HepG2 (cell line): ENCODE data around the gene STK17A. TPM values are rescaled to one million over a fixed set of nuclear protein-coding genes. Genes with fewer than 3 reads are reported as not detected.
A peak's percentile ranks its signal among the peaks of the same experiment; 100 is the strongest.

Source experiments
- ATAC-seq: fragments of 200-7000 bp; cut with Tn5 transposase; 3 replicates; pipeline ENCODE4 v1.9.1; 2020; ENCODE audit warnings: mild to moderate bottlenecking, moderate library complexity
- BruUV-seq: library from RNA; stranded (reverse); fragments of 400-500 nt; replicated peaks from 2 replicates; lab custom pipeline; 2021; lab: Mats Ljungman, UMichigan
- CTCF ChIA-PET: fragments of 300-600 bp; formaldehyde crosslinking; extraction: SDS; loops from one replicate; lab custom pipeline; 2021; ENCODE audit warnings: low total read pairs, inconsistent platforms, low intra/inter-chr PET ratio; lab: Yijun Ruan, JAX
- POLR2A ChIA-PET: fragments of 350-600 bp; sonication (Branson Sonifier 250); formaldehyde crosslinking; loops from one replicate; lab custom pipeline; 2020; ENCODE audit warnings: antibody characterized with exemption, inconsistent platforms; lab: Yijun Ruan, JAX
- DNase-seq: peaks from one replicate; pipeline ENCODE4 v3.0.0-alpha.2; 2015; ENCODE audit warnings: low spot score
- FAIRE-seq: peaks from 3 replicates; lab custom pipeline; 2011; peaks lifted over from hg19 to GRCh38; lab: Jason Lieb, UNC
- H2AFZ ChIP-seq: one replicate; pipeline ENCODE4 v1.6.1; 2011; ENCODE audit warnings: low read length, inconsistent platforms
- H3K27ac ChIP-seq: fragments of 300-600 bp; 3 replicates; pipeline ENCODE4 v1.8.0; 2011; ENCODE audit warnings: mixed run types, mild to moderate bottlenecking, mixed read lengths, low read length, inconsistent platforms; ENCODE audit not compliant: insufficient read depth; ENCODE audit errors: extremely low read length
- H3K27me3 ChIP-seq, 2 experiments: fragments of 200-600 bp in 1 of 2; 2 replicates in 1 of 2; 3 replicates in 1 of 2; pipeline versions ENCODE4 v1.6.0 to v1.8.0; 2011; ENCODE audit warnings: low read length in 2 of 2, mild to moderate bottlenecking in 2 of 2, moderate library complexity in 2 of 2, inconsistent platforms in 1 of 2; ENCODE audit not compliant: insufficient read depth in 2 of 2, control insufficient read depth in 1 of 2
- H3K36me3 ChIP-seq, 2 experiments: fragments of 200-600 bp in 1 of 2; replicated peaks in 1 of 2; 2 replicates in 1 of 2; 3 replicates in 1 of 2; pipeline versions ENCODE4 v1.5.1 to v1.8.0; 2011; ENCODE audit warnings: low read length in 2 of 2, inconsistent platforms in 1 of 2; ENCODE audit not compliant: insufficient read depth in 2 of 2, control insufficient read depth in 1 of 2
- H3K4me1 ChIP-seq: 2 replicates; pipeline ENCODE4 v1.5.1; 2012; ENCODE audit warnings: low read length, inconsistent platforms; ENCODE audit not compliant: insufficient read depth
- H3K4me2 ChIP-seq: 2 replicates; pipeline ENCODE4 v1.6.0; 2011; ENCODE audit warnings: low read depth, low read length, inconsistent platforms
- H3K4me3 ChIP-seq, 3 experiments: fragments of 200-600 bp in 1 of 3; sonication (generic), shearing (Covaris generic) in 1 of 3; replicated peaks in 1 of 3; 2 replicates each; pipeline ENCODE4 v1.5.1; 2011 to 2016; ENCODE audit warnings: low read length in 3 of 3, inconsistent platforms in 2 of 3, low read depth in 2 of 3, mild to moderate bottlenecking in 2 of 3, control low read depth in 1 of 3, mixed read lengths in 1 of 3; ENCODE audit not compliant: insufficient read depth in 1 of 3
- H3K79me2 ChIP-seq: one replicate; pipeline ENCODE4 v1.6.1; 2011; ENCODE audit warnings: low read length, inconsistent platforms; ENCODE audit not compliant: insufficient read depth
- H3K9ac ChIP-seq: 2 replicates; pipeline ENCODE4 v1.6.0; 2011; ENCODE audit warnings: mild to moderate bottlenecking, low read depth, low read length, inconsistent platforms; ENCODE audit not compliant: insufficient read depth
- H3K9me3 ChIP-seq: 2 replicates; pipeline ENCODE4 v1.5.1; 2012; ENCODE audit warnings: mild to moderate bottlenecking, low read length
- H4K20me1 ChIP-seq: 2 replicates; pipeline ENCODE4 v1.6.0; 2011; ENCODE audit warnings: inconsistent platforms, mild to moderate bottlenecking, low read length, moderate library complexity; ENCODE audit not compliant: insufficient read depth
- GATA4 ChIP-seq: sonication (generic); IDR thresholded peaks from 2 replicates; pipeline ENCODE4 v1.6.1; 2016; ENCODE audit warnings: antibody characterized with exemption, low read depth, borderline replicate concordance
- NFIB ChIP-seq: sonication (generic); formaldehyde crosslinking; IDR thresholded peaks from 2 replicates; pipeline ENCODE4 v1.9.0; 2021; ENCODE audit warnings: missing genetic modification reagents, mild to moderate bottlenecking, borderline replicate concordance
- PPARG ChIP-seq: conservative IDR thresholded peaks from 2 replicates; pipeline ENCODE4 v1.6.1; 2016; ENCODE audit warnings: missing biosample characterization, missing genetic modification reagents
- RARA ChIP-seq: IDR thresholded peaks from 2 replicates; pipeline ENCODE4 v1.6.1; 2016; ENCODE audit warnings: missing genetic modification reagents, missing compliant biosample characterization
- RBFOX2 ChIP-seq: fragments of 200-400 bp; formaldehyde crosslinking; IDR thresholded peaks from 2 replicates; pipeline ENCODE4 v1.6.1; 2017; ENCODE audit warnings: low read depth, mild to moderate bottlenecking, low read length
- SETDB1 ChIP-seq: sonication (generic); formaldehyde crosslinking; IDR thresholded peaks from 2 replicates; pipeline ENCODE4 v1.5.1; 2020; ENCODE audit warnings: missing genetic modification reagents, mild to moderate bottlenecking, borderline replicate concordance
- ZFP1 ChIP-seq: IDR thresholded peaks from 2 replicates; pipeline ENCODE4 v1.6.1; 2016
- ZMYM4 ChIP-seq: sonication (generic); formaldehyde crosslinking; IDR thresholded peaks from 2 replicates; pipeline ENCODE4 v1.8.1; 2023; ENCODE audit warnings: mild to moderate bottlenecking, missing genetic modification reagents
- ZNF136 ChIP-seq: sonication (generic); formaldehyde crosslinking; IDR thresholded peaks from 2 replicates; pipeline ENCODE4 v1.8.1; 2022; ENCODE audit warnings: low read depth, mild to moderate bottlenecking, moderate library complexity, missing genetic modification reagents
- WGBS: methylation state at CpG from one replicate; pipeline ENCODE4 v1.1.6; 2017; ENCODE audit warnings: low lambda C conversion rate; 5-methylcytosine and 5-hydroxymethylcytosine counted together
- in situ Hi-C: cut with HindIII; loops from 2 replicates; pipeline ENCODE4 v1.10.0; 2017; ENCODE audit warnings: low pct_unique_long_range_greater_than_20kb; ENCODE audit not compliant: extremely low pct_ligation_motif_present
- intact Hi-C: fragments of 100-400 bp; cut with micrococcal nuclease; formaldehyde crosslinking; loops from one replicate; pipeline ENCODE4 v1.10.0; 2022; ENCODE audit not compliant: unreplicated experiment
- polyA plus RNA-seq, 8 experiments: library from polyadenylated mRNA; depleted of rRNA in 3 of 8; stranded (reverse) in 7 of 8; unstranded in 1 of 8; fragments of >200 nt; fragmentation: Illumina TruSeq in 4 of 8; extraction: Trizol in 4 of 8; gene quantifications; 2 replicates each; pipeline versions ENCODE4 v1.2.1 to v1.2.3, GENCODE V29; 2011 to 2016; ENCODE audit warnings: low read depth in 4 of 8, missing spikeins in 1 of 8, mixed read lengths in 1 of 8; ENCODE audit not compliant: insufficient read depth in 1 of 8
- total RNA-seq, 5 experiments: library from RNA; depleted of rRNA; stranded (reverse); fragments of >200 nt; fragmentation: Illumina TruSeq; extraction: Trizol; gene quantifications; 2 replicates each; pipeline ENCODE4 v1.2.3, GENCODE V29; 2016; ENCODE audit warnings: low read depth in 1 of 5
- TF ChIP-seq, protein P1 (sequence below): sonication (generic); formaldehyde crosslinking; IDR thresholded peaks from 2 replicates; pipeline ENCODE4 v1.5.0; 2020; ENCODE audit warnings: missing genetic modification reagents, mild to moderate bottlenecking, borderline replicate concordance
- TF ChIP-seq, protein P2 (sequence below): sonication (generic); formaldehyde crosslinking; IDR thresholded peaks from 2 replicates; pipeline ENCODE4 v1.8.0; 2022; ENCODE audit warnings: mild to moderate bottlenecking, missing genetic modification reagents

STK17A gene
- total and polyA plus RNA-seq, 2 of the 13 experiments (the other 11 are each of a cell fraction or from before 2014, with no cell fraction given) = 18.6 to 24.3 TPM

DNA sequence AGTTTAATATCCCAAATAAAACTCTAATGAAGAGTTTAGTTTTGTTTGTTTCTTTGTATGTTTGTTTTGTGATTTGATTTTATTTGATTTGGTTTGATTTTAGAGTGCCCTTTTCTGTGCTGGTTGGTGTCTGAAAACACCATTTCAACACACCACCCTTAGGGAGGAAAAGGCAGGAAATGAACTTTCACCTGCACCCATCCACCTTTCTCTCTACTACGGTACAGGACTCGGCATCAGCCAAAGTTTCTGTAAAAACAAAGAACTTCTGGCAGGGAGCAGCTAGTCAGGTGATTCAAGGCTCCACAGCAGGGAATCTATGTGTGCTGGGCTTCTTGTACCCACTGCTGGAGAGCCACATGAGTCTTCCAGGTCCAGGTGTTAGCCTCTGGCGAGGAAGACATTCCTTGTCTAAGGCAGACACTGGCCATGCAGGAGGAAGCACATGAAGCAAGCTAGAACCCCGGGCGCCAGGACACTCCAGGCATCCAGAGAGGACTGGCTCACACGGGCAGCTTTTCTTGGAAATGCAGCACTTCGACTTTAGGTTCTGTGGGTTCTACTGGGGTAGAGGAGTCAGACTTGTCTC, 22.1 kb upstream of the STK17A start:
- H4K20me1 ChIP-seq = no peaks in the 10 kb centered on the region
- no peaks in the 10 kb centered on the region for H3K9me3 ChIP-seq
- FAIRE-seq = no peak
- CTCF ChIA-PET = no interaction called here
- DNase-seq = no peak
- intact Hi-C loops = no loop called here
- no TSS peak for BruUV-seq
- in situ Hi-C loops = no loop called here
- H3K79me2 ChIP-seq = no peaks in the 10 kb centered on the region
- H3K4me1 ChIP-seq = peaks cover 15% of the 10 kb centered on the region
- peak overlapping the region; percentile 32; the same call in 1 of the 2 replicates for H3K4me2 ChIP-seq
- H3K36me3 ChIP-seq = no peaks in the 10 kb centered on the region
- H3K27me3 ChIP-seq = peaks cover 0 to 14% of the 10 kb centered on the region in 2 experiments; a peak in 3 of 5 replicates
- H3K4me3 ChIP-seq = peak overlapping the region in 1 of 3 experiments; percentile 2; a peak in 1 of 6 replicates
- no peak overlapping the region for H3K9ac ChIP-seq
- POLR2A ChIA-PET = no interaction called here
- TF ChIP-seq NFIB (CRISPR knock-in tag) (no peak), GATA4 (no peak), PPARG (CRISPR knock-in tag) (0 out of 2 replicates have a peak, but pooled peaks have one; percentile 38), ZMYM4 (CRISPR knock-in tag) (no peak), SETDB1 (CRISPR knock-in tag) (0 out of 2 replicates have a peak, but pooled peaks have one; percentile 13), ZFP1 (no peak), ZNF136 (CRISPR knock-in tag) (no peak), RARA (CRISPR knock-in tag) (no peak), RBFOX2 (no peak)
- TF ChIP-seq, protein P1, sequence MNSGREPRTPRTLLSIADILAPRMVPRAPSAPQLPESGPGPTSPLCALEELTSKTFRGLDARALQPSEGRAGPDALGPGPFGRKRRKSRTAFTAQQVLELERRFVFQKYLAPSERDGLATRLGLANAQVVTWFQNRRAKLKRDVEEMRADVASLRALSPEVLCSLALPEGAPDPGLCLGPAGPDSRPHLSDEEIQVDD (CRISPR knock-in tag) = no peak
- TF ChIP-seq, protein P2, sequence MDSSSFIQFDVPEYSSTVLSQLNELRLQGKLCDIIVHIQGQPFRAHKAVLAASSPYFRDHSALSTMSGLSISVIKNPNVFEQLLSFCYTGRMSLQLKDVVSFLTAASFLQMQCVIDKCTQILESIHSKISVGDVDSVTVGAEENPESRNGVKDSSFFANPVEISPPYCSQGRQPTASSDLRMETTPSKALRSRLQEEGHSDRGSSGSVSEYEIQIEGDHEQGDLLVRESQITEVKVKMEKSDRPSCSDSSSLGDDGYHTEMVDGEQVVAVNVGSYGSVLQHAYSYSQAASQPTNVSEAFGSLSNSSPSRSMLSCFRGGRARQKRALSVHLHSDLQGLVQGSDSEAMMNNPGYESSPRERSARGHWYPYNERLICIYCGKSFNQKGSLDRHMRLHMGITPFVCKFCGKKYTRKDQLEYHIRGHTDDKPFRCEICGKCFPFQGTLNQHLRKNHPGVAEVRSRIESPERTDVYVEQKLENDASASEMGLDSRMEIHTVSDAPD (CRISPR knock-in tag) = no peak
- H3K27ac ChIP-seq = no peak overlapping the region
- peak; percentile 44 for ATAC-seq
- WGBS = 22% methylated on average over 7 of the region's 7 CpGs
- H2AFZ ChIP-seq = no peak overlapping the region
